SU-DHL-6 (cell line): ENCODE measurements around the gene RAI14.

Experiments
- H2AFZ ChIP-seq: fragments of 200-600 bp; sonication (generic); 2 replicates; pipeline ENCODE4 v1.6.1; 2014; ENCODE audit warnings: low read depth, mild to moderate bottlenecking, moderate library complexity, mixed read lengths, antibody characterized with exemption, low read length; ENCODE audit not compliant: severe bottlenecking
- H3F3A ChIP-seq: fragments of 200-600 bp; shearing (Covaris generic); 2 replicates; pipeline ENCODE4 v1.6.0; 2016; ENCODE audit warnings: antibody characterized with exemption, mild to moderate bottlenecking; ENCODE audit not compliant: insufficient read depth
- H3K27ac ChIP-seq: fragments of 200-600 bp; sonication (generic); 2 replicates; pipeline ENCODE4 v1.5.1; 2016; ENCODE audit warnings: low read depth, mild to moderate bottlenecking, low read length, moderate library complexity, mixed read lengths
- H3K27me3 ChIP-seq: fragments of 200-600 bp; sonication (generic), shearing (Covaris generic); 2 replicates; pipeline ENCODE4 v1.6.0; 2014; ENCODE audit warnings: mild to moderate bottlenecking, low read length
- H3K36me3 ChIP-seq: fragments of 200-600 bp; sonication (generic); 2 replicates; pipeline ENCODE4 v1.6.1; 2014; ENCODE audit warnings: mild to moderate bottlenecking, low read length, mixed read lengths
- H3K4me2 ChIP-seq: fragments of 300-600, 200-600 bp; shearing (Covaris generic), sonication (generic); 2 replicates; pipeline ENCODE4 v1.6.0; 2014; ENCODE audit warnings: low read length, low read depth, mild to moderate bottlenecking; ENCODE audit not compliant: poor library complexity, severe bottlenecking
- H3K4me3 ChIP-seq: fragments of 200-600 bp; sonication (generic); 2 replicates; pipeline ENCODE4 v1.5.1; 2014; ENCODE audit warnings: antibody characterized with exemption, low read length, mild to moderate bottlenecking, mixed read lengths; ENCODE audit not compliant: insufficient read depth, poor library complexity, severe bottlenecking
- H3K79me2 ChIP-seq: fragments of 200-600 bp; sonication (generic); 2 replicates; pipeline ENCODE4 v1.6.1; 2014; ENCODE audit warnings: mild to moderate bottlenecking, low read length, moderate library complexity; ENCODE audit not compliant: insufficient read depth
- H3K9ac ChIP-seq: fragments of 200-600 bp; sonication (generic); 2 replicates; pipeline ENCODE4 v1.7.0; 2014; ENCODE audit warnings: mild to moderate bottlenecking, low read length
- H3K9me2 ChIP-seq: fragments of 200-600 bp; sonication (generic); replicated peaks from 2 replicates; pipeline ENCODE4 v1.6.1; 2014; ENCODE audit warnings: low read length; ENCODE audit not compliant: insufficient read depth
- H3K9me3 ChIP-seq: fragments of 200-600 bp; sonication (generic); 2 replicates; pipeline ENCODE4 v1.6.1; 2014; ENCODE audit warnings: low read length, mixed read lengths; ENCODE audit not compliant: insufficient read depth
- H4K20me1 ChIP-seq: fragments of 200-600 bp; sonication (generic); 2 replicates; pipeline ENCODE4 v1.6.1; 2014; ENCODE audit warnings: low read depth, mild to moderate bottlenecking, antibody characterized with exemption, low read length, moderate library complexity, mixed read lengths
- EZH2phosphoT487 ChIP-seq: fragments of 200-600 bp; sonication (generic), shearing (Covaris generic); conservative IDR thresholded peaks from 2 replicates; pipeline ENCODE4 v1.6.1; 2018; ENCODE audit warnings: mild to moderate bottlenecking, antibody characterized with exemption, low read length, moderate library complexity, mixed read lengths
- TF ChIP-seq, protein P1 (sequence below): fragments of 200-600 bp; sonication (generic); IDR thresholded peaks from one replicate; pipeline ENCODE4 v1.5.1; 2017; ENCODE audit warnings: antibody characterized with exemption, mild to moderate bottlenecking, low read length, moderate library complexity; ENCODE audit not compliant: insufficient read depth, poor library complexity, severe bottlenecking

Gene RAI14

DNA sequence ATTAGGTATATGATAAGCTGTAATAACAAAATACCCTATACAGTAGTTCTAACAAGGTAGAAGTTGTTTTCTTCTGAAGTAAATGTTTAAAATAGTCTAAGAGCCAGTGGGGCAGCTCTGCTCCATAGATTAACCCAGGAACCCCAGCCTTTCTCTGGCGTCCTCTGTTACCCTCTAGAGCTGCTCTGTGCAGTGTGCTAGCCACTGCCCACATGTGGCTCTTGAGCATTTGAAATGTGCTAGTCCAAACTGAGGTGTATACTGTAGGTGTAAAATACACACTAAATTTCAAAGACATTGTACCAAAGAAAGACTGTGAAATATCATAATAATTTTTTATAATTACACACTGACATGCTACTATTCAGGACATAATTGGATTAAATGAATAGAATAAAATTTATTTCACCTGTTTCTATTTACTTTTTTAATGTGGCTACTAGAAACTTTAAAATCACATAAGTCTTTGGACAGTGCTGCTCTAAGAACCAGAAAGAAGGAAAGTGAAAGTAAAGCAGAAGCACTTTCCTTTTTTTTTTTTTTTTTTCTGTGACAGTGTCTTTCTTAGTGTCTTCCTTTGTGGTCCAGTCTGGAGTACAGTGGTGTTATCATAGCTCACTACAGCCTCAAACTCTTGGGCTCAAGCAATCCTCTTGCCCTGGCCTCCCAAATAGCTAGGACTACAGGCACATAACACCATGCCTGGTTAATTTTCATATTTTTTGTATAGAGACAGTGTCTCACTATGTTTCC is 39.3 kb downstream of the RAI14 start:
- Histone ChIP-seq H3K4me3 (no peak overlapping the region), H3K27ac (no peak overlapping the region), H3K36me3 (no peaks in the 10 kb centered on the region), H3F3A (no peaks in the 10 kb centered on the region), H3K9me3 (no peaks in the 10 kb centered on the region), H2AFZ (no peak overlapping the region), H3K9ac (no peak overlapping the region), H3K4me2 (no peak overlapping the region), H3K27me3 (no peaks in the 10 kb centered on the region), H4K20me1 (no peaks in the 10 kb centered on the region), H3K9me2 (no peaks in the 10 kb centered on the region), H3K79me2 (no peaks in the 10 kb centered on the region)
- TF ChIP-seq, protein P1, sequence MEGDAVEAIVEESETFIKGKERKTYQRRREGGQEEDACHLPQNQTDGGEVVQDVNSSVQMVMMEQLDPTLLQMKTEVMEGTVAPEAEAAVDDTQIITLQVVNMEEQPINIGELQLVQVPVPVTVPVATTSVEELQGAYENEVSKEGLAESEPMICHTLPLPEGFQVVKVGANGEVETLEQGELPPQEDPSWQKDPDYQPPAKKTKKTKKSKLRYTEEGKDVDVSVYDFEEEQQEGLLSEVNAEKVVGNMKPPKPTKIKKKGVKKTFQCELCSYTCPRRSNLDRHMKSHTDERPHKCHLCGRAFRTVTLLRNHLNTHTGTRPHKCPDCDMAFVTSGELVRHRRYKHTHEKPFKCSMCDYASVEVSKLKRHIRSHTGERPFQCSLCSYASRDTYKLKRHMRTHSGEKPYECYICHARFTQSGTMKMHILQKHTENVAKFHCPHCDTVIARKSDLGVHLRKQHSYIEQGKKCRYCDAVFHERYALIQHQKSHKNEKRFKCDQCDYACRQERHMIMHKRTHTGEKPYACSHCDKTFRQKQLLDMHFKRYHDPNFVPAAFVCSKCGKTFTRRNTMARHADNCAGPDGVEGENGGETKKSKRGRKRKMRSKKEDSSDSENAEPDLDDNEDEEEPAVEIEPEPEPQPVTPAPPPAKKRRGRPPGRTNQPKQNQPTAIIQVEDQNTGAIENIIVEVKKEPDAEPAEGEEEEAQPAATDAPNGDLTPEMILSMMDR, result no peak
- no peak for TF ChIP-seq EZH2phosphoT487

DNA sequence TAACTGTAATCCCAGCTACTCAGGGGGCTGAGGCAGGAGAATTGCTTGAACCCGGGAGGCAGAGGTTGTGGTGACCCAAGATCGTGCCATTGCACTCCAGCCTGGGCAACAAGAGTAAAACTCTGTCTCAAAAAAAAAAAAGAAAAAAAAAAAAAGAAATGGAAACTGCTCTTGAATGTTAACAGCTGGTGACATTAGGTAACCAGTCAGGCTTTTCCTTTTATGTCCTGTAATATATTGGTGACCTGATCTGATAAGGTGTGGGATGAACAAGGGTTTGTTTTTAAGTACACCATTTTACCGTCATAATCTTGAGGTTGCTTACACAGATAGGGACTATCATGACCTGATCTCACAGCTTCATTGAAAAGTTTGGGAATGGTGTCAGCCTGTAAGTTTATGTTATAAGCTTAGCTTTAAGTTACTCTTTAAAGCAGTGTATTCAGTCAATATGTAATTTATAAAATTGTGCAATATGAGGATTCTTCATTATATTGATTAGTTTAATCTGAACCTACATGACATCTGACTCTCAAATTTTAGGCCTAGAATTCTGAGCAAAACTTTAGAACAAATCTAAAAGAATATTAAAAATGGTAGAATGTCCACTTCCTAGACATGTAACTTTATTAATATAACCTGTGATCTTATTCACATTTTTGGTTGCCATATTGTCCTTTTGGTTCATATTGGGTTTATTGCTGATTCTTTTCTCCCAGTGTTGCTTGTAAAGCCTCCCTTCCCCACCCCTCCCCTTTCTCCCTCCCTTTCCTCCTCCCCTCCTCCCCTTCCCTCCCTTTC is 41.4 kb downstream of the RAI14 start:
- no peak overlapping the region for H3K27ac ChIP-seq
- no peak overlapping the region for H2AFZ ChIP-seq
- H3K9me3 ChIP-seq, result no peaks in the 10 kb centered on the region
- no peaks in the 10 kb centered on the region for H3K79me2 ChIP-seq
- no peaks in the 10 kb centered on the region for H3K27me3 ChIP-seq
- no peaks in the 10 kb centered on the region for H3F3A ChIP-seq
- H3K9ac ChIP-seq, result no peak overlapping the region
- no peaks in the 10 kb centered on the region for H4K20me1 ChIP-seq
- no peaks in the 10 kb centered on the region for H3K36me3 ChIP-seq
- no peak overlapping the region for H3K4me2 ChIP-seq
- no peaks in the 10 kb centered on the region for H3K9me2 ChIP-seq
- TF ChIP-seq EZH2phosphoT487, result no peak
- TF ChIP-seq, protein P1, result no peak
- no peak overlapping the region for H3K4me3 ChIP-seq

DNA sequence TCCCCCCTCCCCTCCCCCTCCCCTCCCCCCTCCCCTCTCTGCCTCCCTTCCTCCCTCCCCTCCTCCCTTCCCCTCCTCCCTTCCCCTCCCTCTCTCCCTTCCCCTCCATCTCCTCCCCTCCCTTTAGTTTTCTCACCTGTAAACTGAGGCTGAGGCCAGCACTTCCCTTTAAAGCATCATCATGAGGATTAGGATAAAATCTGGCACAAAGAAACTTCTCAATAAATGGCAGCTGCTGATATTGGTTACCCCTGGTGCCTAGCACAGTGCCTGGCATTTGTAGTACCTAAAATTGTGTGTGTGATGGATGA is 41.9 kb downstream of the RAI14 start:
- no peaks in the 10 kb centered on the region for H3K36me3 ChIP-seq

DNA sequence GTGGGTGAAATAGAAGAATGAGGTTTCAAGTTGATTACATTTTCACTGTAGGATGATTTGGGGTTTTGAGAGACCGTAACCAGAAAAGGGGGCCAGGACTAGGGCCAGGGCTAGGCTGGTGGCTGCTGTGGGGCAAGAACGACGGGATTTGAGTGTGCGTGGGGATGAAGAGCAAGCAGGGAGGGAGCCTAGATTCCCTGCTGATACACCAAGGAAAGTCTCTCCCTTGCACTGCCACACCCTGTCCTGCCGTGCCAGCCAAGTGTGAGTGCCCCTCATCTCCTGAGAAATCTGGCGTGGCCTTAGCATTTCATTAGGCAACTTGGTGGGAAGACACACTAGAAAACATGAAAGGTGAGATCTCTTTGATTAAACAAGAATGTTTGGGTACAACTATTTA is 42.6 kb downstream of the RAI14 start:
- Histone ChIP-seq H3K79me2 (no peaks in the 10 kb centered on the region), H2AFZ (no peak overlapping the region), H3K27me3 (no peaks in the 10 kb centered on the region), H3F3A (no peaks in the 10 kb centered on the region), H3K4me3 (no peak overlapping the region), H4K20me1 (no peaks in the 10 kb centered on the region), H3K27ac (no peak overlapping the region), H3K9me2 (no peaks in the 10 kb centered on the region), H3K9me3 (no peaks in the 10 kb centered on the region), H3K9ac (no peak overlapping the region), H3K36me3 (no peaks in the 10 kb centered on the region), H3K4me2 (no peak overlapping the region)
- TF ChIP-seq, protein P1, result no peak
- TF ChIP-seq EZH2phosphoT487, result no peak

More for the DNA sequence above, 41.9 kb downstream of the RAI14 start:
- no peaks in the 10 kb centered on the region for H3K9me3 ChIP-seq
- H3K9ac ChIP-seq, result no peak overlapping the region
- no peaks in the 10 kb centered on the region for H3K79me2 ChIP-seq
- no peak overlapping the region for H3K27ac ChIP-seq
- no peak for TF ChIP-seq EZH2phosphoT487
- no peaks in the 10 kb centered on the region for H3F3A ChIP-seq
- no peak overlapping the region for H3K4me3 ChIP-seq
- H4K20me1 ChIP-seq, result no peaks in the 10 kb centered on the region
- H3K9me2 ChIP-seq, result no peaks in the 10 kb centered on the region
- no peak overlapping the region for H3K4me2 ChIP-seq
- no peak overlapping the region for H2AFZ ChIP-seq
- no peaks in the 10 kb centered on the region for H3K27me3 ChIP-seq
